OCI-LY1 (cell line): ENCODE data around the gene STK24.

Experiments
- H2AFZ ChIP-seq: fragments of 200-600 bp; sonication (generic), shearing (Covaris generic); 2 replicates; pipeline ENCODE4 v1.6.0; 2014; ENCODE audit warnings: antibody characterized with exemption, mild to moderate bottlenecking, low read length
- H3F3A ChIP-seq: fragments of 200-600 bp; sonication (generic), shearing (Covaris generic); 2 replicates; pipeline ENCODE4 v1.6.0; 2014; ENCODE audit warnings: mild to moderate bottlenecking, antibody characterized with exemption, low read length, moderate library complexity; ENCODE audit not compliant: insufficient read depth
- H3K27ac ChIP-seq: fragments of 200-600 bp; sonication (generic); 2 replicates; pipeline ENCODE4 v1.5.1; 2014; ENCODE audit warnings: low read length, mixed run types, mild to moderate bottlenecking, low read depth; ENCODE audit not compliant: poor library complexity, severe bottlenecking
- H3K27me3 ChIP-seq: fragments of 200-600 bp; sonication (generic); 2 replicates; pipeline ENCODE4 v1.6.0; 2014; ENCODE audit warnings: antibody characterized with exemption, mild to moderate bottlenecking, low read length, moderate library complexity; ENCODE audit not compliant: insufficient read depth
- H3K36me3 ChIP-seq: fragments of 200-600 bp; sonication (generic); 2 replicates; pipeline ENCODE4 v1.6.1; 2014; ENCODE audit warnings: mild to moderate bottlenecking, antibody characterized with exemption, low read length, moderate library complexity, mixed read lengths; ENCODE audit not compliant: insufficient read depth
- H3K4me1 ChIP-seq: fragments of 200-600 bp; sonication (generic); 2 replicates; pipeline ENCODE4 v1.5.1; 2014; ENCODE audit warnings: mild to moderate bottlenecking, low read length, moderate library complexity; ENCODE audit not compliant: insufficient read depth, severe bottlenecking
- H3K4me2 ChIP-seq: fragments of 200-600 bp; sonication (generic), shearing (Covaris generic); 2 replicates; pipeline ENCODE4 v1.6.1; 2014; ENCODE audit warnings: low read length
- H3K4me3 ChIP-seq: fragments of 200-600 bp; sonication (generic); 2 replicates; pipeline ENCODE4 v1.5.1; 2014; ENCODE audit warnings: low read length, low read depth, mild to moderate bottlenecking, mixed read lengths; ENCODE audit not compliant: poor library complexity, severe bottlenecking
- H3K79me2 ChIP-seq: fragments of 200-600 bp; shearing (Covaris generic); 2 replicates; pipeline ENCODE4 v1.6.1; 2016; ENCODE audit warnings: mixed run types, low read length, mixed read lengths; ENCODE audit not compliant: insufficient read depth
- H3K9ac ChIP-seq: fragments of 200-600 bp; sonication (generic), shearing (Covaris generic); 2 replicates; pipeline ENCODE4 v1.6.1; 2014; ENCODE audit warnings: mild to moderate bottlenecking, low read length, mixed read lengths
- H3K9me2 ChIP-seq: fragments of 200-600 bp; sonication (generic), shearing (Covaris generic); 2 replicates; pipeline ENCODE4 v1.6.1; 2014; ENCODE audit warnings: low read depth, mild to moderate bottlenecking, low read length, mixed read lengths
- H3K9me3 ChIP-seq: fragments of 200-600 bp; shearing (Covaris generic); 2 replicates; pipeline ENCODE4 v1.6.1; 2014; ENCODE audit warnings: low read length, mixed read lengths
- H4K20me1 ChIP-seq: fragments of 200-600 bp; sonication (generic), shearing (Covaris generic); 2 replicates; pipeline ENCODE4 v1.6.0; 2016; ENCODE audit warnings: mild to moderate bottlenecking, low read length; ENCODE audit not compliant: insufficient read depth
- CTCF ChIP-seq: fragments of 200-600 bp; sonication (generic), shearing (Covaris generic); IDR thresholded peaks from 2 replicates; pipeline ENCODE4 v1.5.1; 2017; ENCODE audit warnings: mild to moderate bottlenecking, antibody characterized with exemption, low read length, moderate library complexity, mixed read lengths
- EZH2 ChIP-seq: fragments of 200-600 bp; sonication (generic), shearing (Covaris generic); IDR thresholded peaks from 2 replicates; pipeline ENCODE4 v1.8.0; 2017; ENCODE audit warnings: borderline replicate concordance, mixed run types, mild to moderate bottlenecking, antibody characterized with exemption, low read length, moderate library complexity, mixed read lengths

Gene STK24

GRCh38 chr13:98529171-98529570 is 47.7 kb downstream of the STK24 start:
- Histone ChIP-seq H3K4me2 (no peak overlapping the region), H3F3A (no peaks in the 10 kb centered on the region), H4K20me1 (no peaks in the 10 kb centered on the region), H3K36me3 (no peaks in the 10 kb centered on the region), H3K4me3 (no peak overlapping the region), H3K27ac (no peak overlapping the region), H2AFZ (no peak overlapping the region), H3K9me2 (no peaks in the 10 kb centered on the region), H3K4me1 (peaks cover 4% of the 10 kb centered on the region), H3K9ac (no peak overlapping the region), H3K27me3 (no peaks in the 10 kb centered on the region), H3K9me3 (no peaks in the 10 kb centered on the region), H3K79me2 (peaks cover 54% of the 10 kb centered on the region)
- TF ChIP-seq EZH2 (no peak), CTCF (no peak)

- Histone ChIP-seq H3K9ac (no peak overlapping the region), H4K20me1 (no peaks in the 10 kb centered on the region), H3K79me2 (peaks cover 49% of the 10 kb centered on the region), H3K27me3 (no peaks in the 10 kb centered on the region), H3K9me2 (no peaks in the 10 kb centered on the region), H3K36me3 (no peaks in the 10 kb centered on the region), H3K4me3 (no peak overlapping the region), H3F3A (no peaks in the 10 kb centered on the region), H3K9me3 (no peaks in the 10 kb centered on the region), H3K27ac (no peak overlapping the region), H3K4me2 (no peak overlapping the region), H3K4me1 (peaks cover 4% of the 10 kb centered on the region), H2AFZ (no peak overlapping the region)
- no peak for TF ChIP-seq CTCF
- no peak for TF ChIP-seq EZH2
Observed at GRCh38 chr13:98528663-98529064, 48.2 kb downstream of the STK24 start.

- no peak overlapping the region for H3K4me2 ChIP-seq
- no peaks in the 10 kb centered on the region for H3K27me3 ChIP-seq
- TF ChIP-seq CTCF (no peak), EZH2 (no peak)
- H3K9me2 ChIP-seq: no peaks in the 10 kb centered on the region
- no peaks in the 10 kb centered on the region for H3F3A ChIP-seq
- no peaks in the 10 kb centered on the region for H4K20me1 ChIP-seq
- H3K36me3 ChIP-seq: no peaks in the 10 kb centered on the region
- H3K79me2 ChIP-seq: peaks cover 39% of the 10 kb centered on the region
- no peaks in the 10 kb centered on the region for H3K9me3 ChIP-seq
- H3K9ac ChIP-seq: no peak overlapping the region
- H3K4me3 ChIP-seq: no peak overlapping the region
- peaks cover 4% of the 10 kb centered on the region for H3K4me1 ChIP-seq
- H2AFZ ChIP-seq: no peak overlapping the region
- no peak overlapping the region for H3K27ac ChIP-seq
Observed at GRCh38 chr13:98527526-98527925, 49.4 kb downstream of the STK24 start.
